Large intestine (tissue), 3 donors: ENCODE measurements around the gene COL3A1. TPM values are rescaled to one million over a fixed set of nuclear protein-coding genes. Genes with fewer than 3 reads are reported as not detected.

ENCODE experiments used
- DNase-seq, 2 donors: peaks; one replicate each; pipeline versions ENCODE4 v3.0.0 to v3.0.0-alpha.2; 2013
- H3K27ac ChIP-seq: one replicate; pipeline ENCODE4 v1.5.1; 2013; ENCODE audit warnings: low read length
- H3K27me3 ChIP-seq: 2 replicates; pipeline ENCODE4 v1.6.1; 2013; ENCODE audit warnings: low read length; ENCODE audit not compliant: control insufficient read depth, insufficient read depth
- H3K36me3 ChIP-seq: 2 replicates; pipeline ENCODE4 v1.6.1; 2013; ENCODE audit warnings: low read length; ENCODE audit not compliant: control insufficient read depth, insufficient read depth
- H3K4me1 ChIP-seq: one replicate; pipeline ENCODE4 v1.6.1; 2013; ENCODE audit warnings: low read length; ENCODE audit not compliant: control insufficient read depth, insufficient read depth
- H3K4me3 ChIP-seq: one replicate; pipeline ENCODE4 v1.5.1; 2013; ENCODE audit warnings: low read length
- H3K9me3 ChIP-seq: one replicate; pipeline ENCODE4 v1.6.1; 2013; ENCODE audit warnings: mild to moderate bottlenecking, low read depth, low read length, moderate library complexity; ENCODE audit not compliant: control insufficient read depth
- WGBS: methylation state at CpG from one replicate; pipeline ENCODE4 v1.1.5; 2013; ENCODE audit warnings: low lambda C conversion rate; ENCODE audit not compliant: insufficient coverage; 5-methylcytosine and 5-hydroxymethylcytosine counted together
- polyA plus RNA-seq: library from polyadenylated mRNA; unstranded; fragments of 120-200 nt; gene quantifications from one replicate; pipeline ENCODE4 v1.2.1, GENCODE V29; 2013

Gene COL3A1
- polyA plus RNA-seq, 1 donor, result 1,077 TPM

DNA sequence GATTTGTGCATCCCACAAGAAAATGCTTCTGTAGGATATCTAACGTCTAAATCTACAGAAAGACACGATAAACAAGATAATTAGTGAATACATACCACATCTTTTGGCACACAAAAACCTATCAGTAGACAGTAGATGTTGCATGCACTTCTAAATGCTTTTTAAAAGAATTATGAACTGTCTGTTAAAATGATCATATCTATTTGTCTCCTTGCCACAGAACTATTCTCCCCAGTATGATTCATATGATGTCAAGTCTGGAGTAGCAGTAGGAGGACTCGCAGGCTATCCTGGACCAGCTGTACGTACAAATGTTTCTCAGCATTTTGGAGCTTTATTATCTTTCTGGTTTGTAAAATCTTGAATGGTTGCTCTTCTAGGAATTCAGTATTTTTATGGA lies 12.7 kb downstream of the COL3A1 start:
- WGBS, result 33% methylated on average over 1 of the region's 4 CpGs
- no peak for DNase-seq
- Histone ChIP-seq H3K4me1 (no peaks in the 10 kb centered on the region), H3K9me3 (no peaks in the 10 kb centered on the region), H3K4me3 (no peak overlapping the region), H3K27ac (no peak overlapping the region), H3K36me3 (peaks cover under 1% of the 10 kb centered on the region), H3K27me3 (no peaks in the 10 kb centered on the region)

DNA sequence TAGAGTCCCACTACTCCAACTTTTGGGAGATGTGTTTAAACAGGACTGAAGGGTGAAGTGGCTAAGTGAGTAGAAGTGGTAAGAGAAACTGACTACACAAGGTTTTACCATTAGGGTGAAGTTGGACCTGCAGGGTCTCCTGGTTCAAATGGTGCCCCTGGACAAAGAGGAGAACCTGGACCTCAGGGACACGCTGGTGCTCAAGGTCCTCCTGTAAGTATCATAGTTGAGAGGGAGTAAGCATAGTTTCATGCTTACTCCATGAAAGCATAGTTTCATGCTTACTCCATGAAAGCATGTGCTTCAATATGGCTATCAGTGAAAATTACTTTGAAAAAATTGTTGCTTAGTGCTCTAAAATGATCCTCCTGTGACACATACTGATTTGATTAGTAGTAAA lies 19.1 kb downstream of the COL3A1 start:
- Histone ChIP-seq H3K27ac (no peak overlapping the region), H3K36me3 (peaks cover 28% of the 10 kb centered on the region), H3K4me1 (no peaks in the 10 kb centered on the region), H3K27me3 (no peaks in the 10 kb centered on the region), H3K4me3 (no peak overlapping the region), H3K9me3 (no peaks in the 10 kb centered on the region)
- no peak for DNase-seq
- no CpG with 5 or more reads among the region's 1 CpG for WGBS

DNA sequence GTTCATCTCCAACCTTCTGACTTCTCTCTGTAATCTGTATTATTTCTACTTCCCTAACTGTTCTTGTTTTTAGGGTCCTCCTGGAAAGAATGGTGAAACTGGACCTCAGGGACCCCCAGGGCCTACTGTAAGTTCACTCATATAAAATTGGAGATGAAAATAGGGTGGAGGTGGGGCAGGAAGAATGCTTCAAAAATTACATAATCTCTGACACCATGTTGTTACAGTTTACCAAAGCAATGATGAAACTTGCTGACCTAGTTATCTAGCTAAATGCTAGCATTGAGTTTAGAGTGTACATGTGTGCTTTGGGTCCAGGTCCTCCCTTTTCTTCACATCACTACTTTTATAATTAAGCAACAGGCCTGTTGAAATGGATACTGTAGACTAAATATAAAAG lies 23.1 kb downstream of the COL3A1 start:
- no peaks in the 10 kb centered on the region for H3K4me1 ChIP-seq
- peaks cover 32% of the 10 kb centered on the region for H3K36me3 ChIP-seq
- no peaks in the 10 kb centered on the region for H3K27me3 ChIP-seq
- H3K9me3 ChIP-seq, result no peaks in the 10 kb centered on the region
- H3K4me3 ChIP-seq, result no peak overlapping the region
- no peak for DNase-seq
- no peak overlapping the region for H3K27ac ChIP-seq

DNA sequence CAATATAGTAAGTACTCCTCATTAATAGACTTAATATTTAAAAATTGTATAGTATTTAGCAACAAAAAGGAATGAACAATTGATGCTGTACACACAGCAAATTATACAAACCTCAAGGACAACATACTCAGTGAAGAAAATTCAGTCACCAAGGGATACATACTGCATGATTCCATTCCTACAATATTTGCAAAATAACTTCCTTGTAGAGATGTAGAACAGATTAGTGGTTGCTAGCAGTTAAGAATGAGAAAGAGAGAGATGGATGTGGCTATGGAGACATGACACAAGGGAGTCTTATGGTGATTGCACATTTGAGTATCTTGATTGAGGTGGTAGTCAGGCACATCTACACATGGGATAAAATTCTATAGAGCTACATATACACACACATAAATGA lies 26.0 kb downstream of the COL3A1 start:
- Histone ChIP-seq H3K4me3 (no peak overlapping the region), H3K27me3 (no peaks in the 10 kb centered on the region), H3K27ac (no peak overlapping the region), H3K9me3 (no peaks in the 10 kb centered on the region), H3K36me3 (peaks cover 22% of the 10 kb centered on the region), H3K4me1 (no peaks in the 10 kb centered on the region)
- no peak for DNase-seq

DNA sequence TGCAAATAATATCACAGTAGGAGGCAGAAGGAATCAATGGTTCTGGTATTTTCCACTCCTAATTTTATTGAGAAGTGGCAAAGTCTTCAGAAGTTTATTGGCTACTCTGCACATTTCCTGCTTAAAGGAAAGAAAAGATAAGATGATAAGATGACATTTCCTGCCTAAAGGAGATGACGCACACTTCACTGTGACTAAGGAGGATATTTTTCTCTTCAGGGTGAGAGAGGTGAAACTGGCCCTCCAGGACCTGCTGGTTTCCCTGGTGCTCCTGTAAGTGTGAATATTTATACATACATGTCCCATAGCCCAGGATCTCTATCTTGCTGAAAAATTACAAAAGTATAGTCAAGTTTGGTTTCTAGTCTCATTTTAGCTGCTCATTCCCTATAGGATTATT lies 27.9 kb downstream of the COL3A1 start:
- no peak for DNase-seq
- no peak overlapping the region for H3K27ac ChIP-seq
- H3K9me3 ChIP-seq, result no peaks in the 10 kb centered on the region
- H3K4me3 ChIP-seq, result no peak overlapping the region
- WGBS, result no CpG with 5 or more reads among the region's 1 CpG
- H3K36me3 ChIP-seq, result peaks cover 19% of the 10 kb centered on the region
- H3K4me1 ChIP-seq, result no peaks in the 10 kb centered on the region
- H3K27me3 ChIP-seq, result no peaks in the 10 kb centered on the region

DNA sequence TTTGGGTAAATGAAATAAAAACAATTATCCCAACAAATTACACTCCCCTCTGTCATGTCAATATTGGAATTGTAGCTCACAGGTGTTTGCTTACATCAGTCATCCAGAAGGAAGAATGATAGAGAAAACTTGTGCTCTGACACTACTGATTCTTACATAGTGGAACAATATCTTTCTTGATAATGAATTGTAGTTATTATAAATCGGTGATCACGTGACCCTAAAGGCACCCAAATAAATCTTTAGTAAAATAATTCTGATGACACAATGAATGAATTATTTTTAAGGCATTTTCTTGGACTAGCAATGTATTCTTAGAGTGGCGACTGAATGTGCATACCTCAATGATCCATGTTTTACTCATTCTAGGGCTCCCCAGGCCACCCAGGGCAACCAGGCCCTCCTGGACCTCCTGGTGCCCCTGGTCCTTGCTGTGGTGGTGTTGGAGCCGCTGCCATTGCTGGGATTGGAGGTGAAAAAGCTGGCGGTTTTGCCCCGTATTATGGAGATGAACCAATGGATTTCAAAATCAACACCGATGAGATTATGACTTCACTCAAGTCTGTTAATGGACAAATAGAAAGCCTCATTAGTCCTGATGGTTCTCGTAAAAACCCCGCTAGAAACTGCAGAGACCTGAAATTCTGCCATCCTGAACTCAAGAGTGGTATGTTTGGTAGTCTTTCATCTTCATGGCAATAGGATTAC lies 34.5 kb downstream of the COL3A1 start:
- no peaks in the 10 kb centered on the region for H3K27me3 ChIP-seq
- H3K4me3 ChIP-seq, result no peak overlapping the region
- H3K36me3 ChIP-seq, result peaks cover 15% of the 10 kb centered on the region
- peaks cover 4% of the 10 kb centered on the region for H3K9me3 ChIP-seq
- H3K27ac ChIP-seq, result no peak overlapping the region
- 80% methylated on average over 2 of the region's 9 CpGs for WGBS
- no peaks in the 10 kb centered on the region for H3K4me1 ChIP-seq
- DNase-seq, result no peak

DNA sequence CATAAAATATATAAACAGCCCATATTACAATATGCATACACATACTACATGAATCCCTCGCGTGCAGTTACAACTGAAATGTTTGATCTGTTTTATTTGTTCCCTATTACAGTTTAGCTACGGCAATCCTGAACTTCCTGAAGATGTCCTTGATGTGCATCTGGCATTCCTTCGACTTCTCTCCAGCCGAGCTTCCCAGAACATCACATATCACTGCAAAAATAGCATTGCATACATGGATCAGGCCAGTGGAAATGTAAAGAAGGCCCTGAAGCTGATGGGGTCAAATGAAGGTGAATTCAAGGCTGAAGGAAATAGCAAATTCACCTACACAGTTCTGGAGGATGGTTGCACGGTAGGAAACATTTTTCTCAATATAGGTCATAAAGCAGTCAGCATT lies 36.4 kb downstream of the COL3A1 start:
- DNase-seq, result no peak
- Histone ChIP-seq H3K27me3 (no peaks in the 10 kb centered on the region), H3K36me3 (peaks cover 15% of the 10 kb centered on the region), H3K9me3 (peaks cover 4% of the 10 kb centered on the region), H3K4me3 (no peak overlapping the region), H3K27ac (no peak overlapping the region), H3K4me1 (no peaks in the 10 kb centered on the region)
- WGBS, result 60% methylated on average over 1 of the region's 6 CpGs

DNA sequence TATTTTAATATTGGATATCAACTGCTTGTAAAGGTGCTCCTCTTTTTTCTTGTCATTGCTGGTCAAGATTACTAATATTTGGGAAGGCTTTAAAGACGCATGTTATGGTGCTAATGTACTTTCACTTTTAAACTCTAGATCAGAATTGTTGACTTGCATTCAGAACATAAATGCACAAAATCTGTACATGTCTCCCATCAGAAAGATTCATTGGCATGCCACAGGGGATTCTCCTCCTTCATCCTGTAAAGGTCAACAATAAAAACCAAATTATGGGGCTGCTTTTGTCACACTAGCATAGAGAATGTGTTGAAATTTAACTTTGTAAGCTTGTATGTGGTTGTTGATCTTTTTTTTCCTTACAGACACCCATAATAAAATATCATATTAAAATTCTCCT lies 38.2 kb downstream of the COL3A1 start:
- Histone ChIP-seq H3K9me3 (peaks cover 4% of the 10 kb centered on the region), H3K4me3 (no peak overlapping the region), H3K36me3 (peaks cover 10% of the 10 kb centered on the region), H3K4me1 (no peaks in the 10 kb centered on the region), H3K27ac (no peak overlapping the region), H3K27me3 (no peaks in the 10 kb centered on the region)
- DNase-seq, result no peak
- 100% methylated on average over 1 of the region's 1 CpG for WGBS

DNA sequence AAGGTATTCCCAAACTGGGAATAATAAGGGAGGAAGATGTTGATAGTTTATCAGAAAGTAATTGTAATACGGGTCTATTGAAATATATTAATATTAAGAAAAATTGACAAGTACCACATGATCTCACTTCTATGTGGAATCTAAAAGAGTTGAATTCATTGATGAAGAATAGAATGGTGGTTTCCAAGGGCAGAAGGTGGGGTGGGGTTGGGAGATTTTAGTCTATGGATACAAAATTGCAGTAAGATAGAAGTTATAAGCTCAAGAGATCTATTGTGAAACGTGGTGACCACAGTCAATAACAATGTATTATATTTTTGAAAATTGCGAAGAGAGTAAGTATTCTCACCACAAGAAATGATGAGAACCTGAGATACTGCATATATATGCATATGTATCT lies 38.9 kb downstream of the COL3A1 start:
- peaks cover 7% of the 10 kb centered on the region for H3K36me3 ChIP-seq
- peaks cover 4% of the 10 kb centered on the region for H3K9me3 ChIP-seq
- no peaks in the 10 kb centered on the region for H3K27me3 ChIP-seq
- H3K4me1 ChIP-seq, result no peaks in the 10 kb centered on the region
- DNase-seq, result no peak
- H3K4me3 ChIP-seq, result no peak overlapping the region
- WGBS, result 100% methylated on average over 1 of the region's 3 CpGs
- no peak overlapping the region for H3K27ac ChIP-seq

DNA sequence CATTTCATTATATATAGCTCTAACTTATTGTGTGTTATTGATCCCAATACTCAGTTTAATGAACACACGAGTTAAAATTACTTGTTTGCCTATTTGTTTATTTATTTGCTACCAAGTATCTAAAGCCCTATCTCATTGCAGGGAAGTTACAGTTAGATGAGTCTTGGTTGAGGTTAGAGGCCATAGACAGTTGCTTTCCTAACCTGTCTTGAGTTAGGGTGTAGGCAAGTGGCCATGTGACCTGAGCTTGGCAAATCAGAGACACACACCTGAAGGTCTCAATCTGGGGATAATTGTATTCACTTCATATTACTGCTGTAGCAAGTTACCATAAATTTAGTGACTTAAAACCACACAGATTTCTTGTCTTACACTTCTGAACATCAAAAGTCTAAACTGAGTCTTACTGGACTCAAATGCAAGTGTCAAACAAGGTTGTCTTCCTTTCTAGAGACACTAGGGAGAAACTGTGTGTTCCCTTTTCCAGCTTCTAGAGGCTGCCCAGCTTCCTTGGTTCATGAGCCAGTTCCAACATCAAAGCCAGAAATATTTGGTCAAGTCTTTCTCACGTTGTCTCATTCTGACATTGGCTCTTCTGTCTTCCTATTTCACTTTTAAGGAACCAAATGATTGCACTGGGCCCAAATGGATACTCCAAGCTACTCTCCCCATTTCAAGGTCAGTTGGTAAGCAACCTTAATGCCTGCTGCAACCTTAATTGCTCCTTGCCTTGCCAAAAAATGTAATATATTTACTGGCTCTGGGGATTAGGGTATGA lies 39.7 kb downstream of the COL3A1 start:
- no peak overlapping the region for H3K27ac ChIP-seq

More for the DNA sequence above, 39.7 kb downstream of the COL3A1 start:
- WGBS, result no CpG with 5 or more reads among the region's 2 CpGs
- Histone ChIP-seq H3K36me3 (peaks cover 2% of the 10 kb centered on the region), H3K4me1 (no peaks in the 10 kb centered on the region), H3K4me3 (no peak overlapping the region), H3K9me3 (peaks cover 4% of the 10 kb centered on the region), H3K27me3 (no peaks in the 10 kb centered on the region)
- no peak for DNase-seq
